ENCODE measurements around the gene CCDC70.
A peak's percentile ranks its signal among the peaks of the same experiment; 100 is the strongest.
"Not testable (repeated sequence)": the region's sequence is repeated elsewhere in the genome, so short reads cannot be mapped to it uniquely, and the experiment has no call there.

The CCDC70 gene

GRCh38 chr13:51861723-51862300 is at the start of gene CCDC70:
Gene CCDC70, plus strand, starts transcription at chr13:51861969. Its CDS starts 3,443 bp downstream, at chr13:51865412.
- DNase-seq = no peak

- no peak for DNase-seq
These were observed 47.7 kb upstream of the CCDC70 start for GRCh38 chr13:51814071-51814470.

- DNase-seq = peak; percentile 19
These were observed 46.7 kb upstream of the CCDC70 start for GRCh38 chr13:51814825-51815650.

- no peak for DNase-seq
These were observed 45.9 kb upstream of the CCDC70 start for GRCh38 chr13:51815848-51816247.

GRCh38 chr13:51816604-51817249 is 45.0 kb upstream of the CCDC70 start:
- DNase-seq = no peak

- DNase-seq = no peak
These were observed 44.1 kb upstream of the CCDC70 start for GRCh38 chr13:51817717-51818116.

- DNase-seq = no peak
These were observed 43.5 kb upstream of the CCDC70 start for GRCh38 chr13:51818276-51818675.

GRCh38 chr13:51818781-51819511 is 42.8 kb upstream of the CCDC70 start:
- DNase-seq = no peak

GRCh38 chr13:51819544-51819943 is 42.2 kb upstream of the CCDC70 start:
- DNase-seq = no peak

GRCh38 chr13:51820016-51820597 is 41.7 kb upstream of the CCDC70 start:
- DNase-seq = no peak

- no peak for DNase-seq
These were observed 40.2 kb upstream of the CCDC70 start for GRCh38 chr13:51821606-51822005.

GRCh38 chr13:51822106-51822815 is 39.5 kb upstream of the CCDC70 start:
- DNase-seq = no peak

GRCh38 chr13:51823359-51823758 is 38.4 kb upstream of the CCDC70 start:
- DNase-seq = no peak

GRCh38 chr13:51823863-51824262 is 37.9 kb upstream of the CCDC70 start:
- no peak for DNase-seq

- DNase-seq = not testable (repeated sequence)
These were observed 37.1 kb upstream of the CCDC70 start for GRCh38 chr13:51824712-51825111.

GRCh38 chr13:51825165-51825592 is 36.6 kb upstream of the CCDC70 start:
- DNase-seq = no peak

- no peak for DNase-seq
These were observed 36.0 kb upstream of the CCDC70 start for GRCh38 chr13:51825681-51826254.

GRCh38 chr13:51826606-51827005 is 35.2 kb upstream of the CCDC70 start:
- DNase-seq = no peak

- no peak for DNase-seq
These were observed 34.5 kb upstream of the CCDC70 start for GRCh38 chr13:51827254-51827653.

- no peak for DNase-seq
These were observed 32.8 kb upstream of the CCDC70 start for GRCh38 chr13:51828730-51829567.

GRCh38 chr13:51829568-51829899 is 32.2 kb upstream of the CCDC70 start:
- no peak for DNase-seq

All from GOT3 (cell line).